Left ventricle myocardium inferior (tissue), 1 donor: ENCODE data around the gene DHDDS. TPM values are rescaled to one million over a fixed set of nuclear protein-coding genes. Genes with fewer than 3 reads are reported as not detected.
A peak's percentile ranks its signal among the peaks of the same experiment; 100 is the strongest.

ENCODE experiments used
- DNase-seq: peaks from one replicate; pipeline ENCODE4 v3.0.0-alpha.2; 2020
- H3K27ac ChIP-seq: fragments of 200-600 bp; replicated peaks from 2 replicates; pipeline ENCODE4 v1.8.0; 2021
- H3K27me3 ChIP-seq: fragments of 200-600 bp; 2 replicates; pipeline ENCODE4 v1.8.0; 2021; ENCODE audit warnings: low read depth
- H3K36me3 ChIP-seq: fragments of 200-600 bp; 2 replicates; pipeline ENCODE4 v1.8.0; 2021
- H3K4me1 ChIP-seq: fragments of 200-600 bp; 2 replicates; pipeline ENCODE4 v1.8.0; 2021
- H3K4me3 ChIP-seq: fragments of 200-600 bp; 2 replicates; pipeline ENCODE4 v1.8.0; 2021; ENCODE audit warnings: mild to moderate bottlenecking, moderate library complexity
- H3K9me3 ChIP-seq: fragments of 200-600 bp; replicated peaks from 2 replicates; pipeline ENCODE4 v1.8.0; 2021
- intact Hi-C: fragments of 100-400 bp; cut with micrococcal nuclease; formaldehyde crosslinking; loops from one replicate; pipeline ENCODE4 v1.11.0; 2022
- total RNA-seq: library from RNA; stranded (reverse); fragmentation: NEBNext Ultra II Directional; extraction: Animal tissue kit (Norgen Biotek cat#: 25700); gene quantifications from one replicate; pipeline ENCODE4 v1.2.1, GENCODE V29; 2021
- TF ChIP-seq, protein P1 (sequence below): fragments of 200-600 bp; IDR thresholded peaks from 2 replicates; pipeline ENCODE4 v1.8.0; 2021; ENCODE audit warnings: antibody characterized with exemption, mild to moderate bottlenecking, borderline replicate concordance
- donor health status: DM: no; HTN: yes; CAD: no; lungs with severe emphysema.

DHDDS gene
- total RNA-seq, 1 donor from 2014 or later = 27.9 TPM

- intact Hi-C loops = no loop called here
- H3K4me3 ChIP-seq = no peak overlapping the region
- TF ChIP-seq, protein P1, sequence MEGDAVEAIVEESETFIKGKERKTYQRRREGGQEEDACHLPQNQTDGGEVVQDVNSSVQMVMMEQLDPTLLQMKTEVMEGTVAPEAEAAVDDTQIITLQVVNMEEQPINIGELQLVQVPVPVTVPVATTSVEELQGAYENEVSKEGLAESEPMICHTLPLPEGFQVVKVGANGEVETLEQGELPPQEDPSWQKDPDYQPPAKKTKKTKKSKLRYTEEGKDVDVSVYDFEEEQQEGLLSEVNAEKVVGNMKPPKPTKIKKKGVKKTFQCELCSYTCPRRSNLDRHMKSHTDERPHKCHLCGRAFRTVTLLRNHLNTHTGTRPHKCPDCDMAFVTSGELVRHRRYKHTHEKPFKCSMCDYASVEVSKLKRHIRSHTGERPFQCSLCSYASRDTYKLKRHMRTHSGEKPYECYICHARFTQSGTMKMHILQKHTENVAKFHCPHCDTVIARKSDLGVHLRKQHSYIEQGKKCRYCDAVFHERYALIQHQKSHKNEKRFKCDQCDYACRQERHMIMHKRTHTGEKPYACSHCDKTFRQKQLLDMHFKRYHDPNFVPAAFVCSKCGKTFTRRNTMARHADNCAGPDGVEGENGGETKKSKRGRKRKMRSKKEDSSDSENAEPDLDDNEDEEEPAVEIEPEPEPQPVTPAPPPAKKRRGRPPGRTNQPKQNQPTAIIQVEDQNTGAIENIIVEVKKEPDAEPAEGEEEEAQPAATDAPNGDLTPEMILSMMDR = no peak
Measured at GRCh38 chr1:26403656-26404055, 28.5 kb upstream of the DHDDS start.

GRCh38 chr1:26404641-26405040 lies 27.5 kb upstream of the DHDDS start:
- Histone ChIP-seq H3K27ac (no peak overlapping the region), H3K4me3 (no peak overlapping the region), H3K9me3 (no peaks in the 10 kb centered on the region), H3K4me1 (no peaks in the 10 kb centered on the region), H3K27me3 (peaks cover 91% of the 10 kb centered on the region), H3K36me3 (no peaks in the 10 kb centered on the region)
- TF ChIP-seq, protein P1 = no peak
- no peak for DNase-seq
- intact Hi-C loops = no loop called here

More at GRCh38 chr1:26403656-26404055, 28.5 kb upstream of the DHDDS start:
- Histone ChIP-seq H3K9me3 (no peaks in the 10 kb centered on the region), H3K27ac (no peak overlapping the region), H3K4me1 (no peaks in the 10 kb centered on the region), H3K36me3 (no peaks in the 10 kb centered on the region), H3K27me3 (peaks cover 81% of the 10 kb centered on the region)
- no peak for DNase-seq

DNA sequence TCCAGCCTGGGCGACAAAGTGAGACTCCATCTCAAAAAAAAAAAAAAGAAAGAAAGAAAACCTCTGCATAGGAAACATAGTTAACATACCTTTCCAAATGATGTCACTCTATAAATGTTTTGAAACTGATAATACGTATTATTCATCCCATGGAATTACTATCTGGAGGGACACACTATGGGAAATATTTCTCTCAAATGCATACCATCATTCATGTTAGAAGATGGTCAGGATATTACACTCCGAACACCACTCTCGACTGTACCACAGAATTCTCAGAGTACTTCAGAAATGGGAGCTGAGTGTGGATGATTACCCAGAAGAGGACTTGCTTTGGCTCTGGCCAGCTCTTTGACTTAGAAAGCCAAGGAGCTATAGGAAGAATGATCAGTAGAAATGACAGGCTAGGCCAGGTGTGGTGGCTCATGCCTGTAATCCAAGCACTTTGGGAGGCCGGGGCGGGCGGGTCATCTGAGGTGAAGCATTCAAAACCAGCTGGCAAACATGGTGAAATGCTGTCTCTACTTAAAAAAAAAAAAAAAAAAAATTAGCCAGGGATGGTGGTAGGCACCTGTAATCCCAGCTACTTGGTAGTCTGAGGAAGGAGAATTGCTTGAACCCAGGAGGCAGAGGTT lies 26.7 kb upstream of the DHDDS start:
- H3K36me3 ChIP-seq = no peaks in the 10 kb centered on the region
- TF ChIP-seq, protein P1 = no peak
- H3K4me3 ChIP-seq = no peak overlapping the region
- H3K4me1 ChIP-seq = no peaks in the 10 kb centered on the region
- H3K27ac ChIP-seq = no peak overlapping the region
- H3K9me3 ChIP-seq = no peaks in the 10 kb centered on the region
- no peak for DNase-seq
- peaks cover 94% of the 10 kb centered on the region for H3K27me3 ChIP-seq
- intact Hi-C loops = no loop called here

GRCh38 chr1:26408604-26409003 lies 23.5 kb upstream of the DHDDS start:
- intact Hi-C loops = no loop called here
- Histone ChIP-seq H3K9me3 (no peaks in the 10 kb centered on the region), H3K4me3 (no peak overlapping the region), H3K4me1 (no peaks in the 10 kb centered on the region), H3K27me3 (peaks cover 94% of the 10 kb centered on the region), H3K36me3 (no peaks in the 10 kb centered on the region), H3K27ac (no peak overlapping the region)
- TF ChIP-seq, protein P1 = no peak
- peak; percentile 61 for DNase-seq

- H3K9me3 ChIP-seq = no peaks in the 10 kb centered on the region
- TF ChIP-seq, protein P1 = no peak
- no peaks in the 10 kb centered on the region for H3K36me3 ChIP-seq
- peaks cover 94% of the 10 kb centered on the region for H3K27me3 ChIP-seq
- H3K4me1 ChIP-seq = no peaks in the 10 kb centered on the region
- intact Hi-C loops = no loop called here
- no peak overlapping the region for H3K27ac ChIP-seq
- no peak for DNase-seq
- no peak overlapping the region for H3K4me3 ChIP-seq
Measured at GRCh38 chr1:26409191-26409807, 22.8 kb upstream of the DHDDS start.
